Fibroblast of mammary gland (primary cell): ENCODE results near the gene RASSF5.

Experiments
- DNase-seq: peaks from one replicate; pipeline ENCODE4 v3.0.0-alpha.2; 2010; ENCODE audit warnings: low read depth
- H3K4me3 ChIP-seq: 2 replicates; pipeline ENCODE4 v1.5.1; 2011; ENCODE audit warnings: low read depth, mild to moderate bottlenecking, low read length, moderate library complexity; ENCODE audit not compliant: control insufficient read depth
- CTCF ChIP-seq: conservative IDR thresholded peaks from 2 replicates; pipeline ENCODE4 v1.5.1; 2011; ENCODE audit warnings: low read depth, low read length, inconsistent platforms; ENCODE audit not compliant: control insufficient read depth, insufficient read depth

Gene RASSF5

GRCh38 chr1:206502403-206502802 is 4.9 kb upstream of the RASSF5 start:
- DNase-seq: no peak
- H3K4me3 ChIP-seq: no peak overlapping the region
- no peak for TF ChIP-seq CTCF

- H3K4me3 ChIP-seq: no peak overlapping the region
- TF ChIP-seq CTCF: no peak
- no peak for DNase-seq
These were observed 4.5 kb upstream of the RASSF5 start for GRCh38 chr1:206502812-206503211.

- DNase-seq: peak; percentile 100
- no peak overlapping the region for H3K4me3 ChIP-seq
- no peak for TF ChIP-seq CTCF
These were observed 3.6 kb upstream of the RASSF5 start for GRCh38 chr1:206503591-206504362.

- no peak for TF ChIP-seq CTCF
- no peak for DNase-seq
- no peak overlapping the region for H3K4me3 ChIP-seq
These were observed 3.0 kb upstream of the RASSF5 start for GRCh38 chr1:206504363-206504713.

GRCh38 chr1:206505702-206506355 is 1.5 kb upstream of the RASSF5 start:
- H3K4me3 ChIP-seq: no peak overlapping the region
- peak; percentile 85 for TF ChIP-seq CTCF
- peak; percentile 59 for DNase-seq

GRCh38 chr1:206506405-206507283 is 687 bp upstream of the RASSF5 start:
- no peak for DNase-seq
- peak overlapping the region; percentile 40 for H3K4me3 ChIP-seq
- no peak for TF ChIP-seq CTCF
